HG02610 (cell line): ENCODE results near the gene SNRPB2.

Experiments used
- ATAC-seq: cut with Tn5 transposase; IDR thresholded peaks from one replicate; pipeline ENCODE4 v1.9.1; 2021; ENCODE audit warnings: mild to moderate bottlenecking, moderate library complexity; ENCODE audit not compliant: unreplicated experiment

SNRPB2 gene

DNA sequence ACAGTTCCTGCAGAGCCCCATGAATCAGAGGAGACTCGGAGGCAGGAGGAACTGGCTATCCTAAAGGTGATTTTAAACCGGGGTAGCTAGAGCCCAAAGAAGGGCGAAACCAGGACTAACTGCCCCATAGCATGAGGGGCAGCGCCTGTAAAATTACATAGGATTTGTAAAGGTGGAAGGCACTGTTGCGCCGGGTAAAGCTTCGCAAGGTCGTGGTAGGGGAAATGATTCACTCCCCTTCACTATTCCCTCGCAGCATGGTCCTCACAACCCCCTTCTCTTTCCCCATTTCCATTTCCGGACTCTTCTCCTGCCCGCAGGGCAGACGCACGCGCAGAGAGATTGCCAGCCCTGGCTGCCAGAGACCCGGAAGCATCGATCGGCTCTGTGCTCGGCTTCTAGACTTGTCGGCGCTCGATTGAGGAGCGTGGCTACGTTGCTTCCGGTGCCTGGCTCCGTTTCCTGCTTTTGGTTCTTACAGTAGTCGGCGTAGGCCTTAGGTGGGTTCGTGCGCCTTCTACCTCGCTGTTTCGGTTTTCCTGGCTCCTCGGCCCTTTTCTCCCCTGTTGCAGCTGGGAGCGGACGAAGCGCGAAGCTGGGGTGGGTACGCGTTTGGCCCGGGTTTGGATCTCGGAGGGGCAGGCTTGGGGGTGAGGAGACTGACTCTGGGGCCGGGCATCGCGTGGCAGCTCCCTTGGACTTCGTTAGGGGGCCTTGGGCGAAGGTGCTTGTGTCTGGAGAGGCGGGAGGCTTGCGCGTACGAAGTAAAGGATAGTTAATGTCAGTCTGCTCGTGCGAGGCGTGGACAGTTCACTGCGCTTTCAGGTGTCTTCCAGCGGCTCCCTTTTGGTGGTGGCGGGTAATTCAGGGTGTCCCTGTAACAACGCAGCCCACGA lies at the start of gene SNRPB2:
Gene SNRPB2, plus strand, starts transcription at position 462 of the 896 bp plus-strand sequence. CDS start 1,677 bp downstream, outside the sequence.
- peak; percentile 99 for ATAC-seq

DNA sequence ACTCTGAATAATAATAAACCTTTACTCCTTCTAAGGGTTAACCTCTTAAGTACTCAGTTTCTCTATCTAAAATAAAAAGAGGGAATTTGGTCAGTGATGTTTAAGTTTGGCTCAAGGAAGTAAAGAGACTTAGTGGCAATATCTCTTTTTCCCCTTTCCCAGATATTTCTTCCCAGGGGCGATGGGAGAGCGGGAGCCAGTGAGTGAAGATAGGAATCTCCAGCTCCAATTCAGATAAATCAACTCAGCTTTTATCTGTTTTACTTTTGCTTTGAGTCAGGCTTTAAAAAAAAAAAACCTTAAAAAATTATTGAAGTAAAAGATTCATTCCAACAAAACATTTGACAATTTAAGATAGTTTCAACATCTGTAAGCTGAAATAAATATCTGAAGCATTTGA lies 45.4 kb upstream of the SNRPB2 start:
- no peak for ATAC-seq

DNA sequence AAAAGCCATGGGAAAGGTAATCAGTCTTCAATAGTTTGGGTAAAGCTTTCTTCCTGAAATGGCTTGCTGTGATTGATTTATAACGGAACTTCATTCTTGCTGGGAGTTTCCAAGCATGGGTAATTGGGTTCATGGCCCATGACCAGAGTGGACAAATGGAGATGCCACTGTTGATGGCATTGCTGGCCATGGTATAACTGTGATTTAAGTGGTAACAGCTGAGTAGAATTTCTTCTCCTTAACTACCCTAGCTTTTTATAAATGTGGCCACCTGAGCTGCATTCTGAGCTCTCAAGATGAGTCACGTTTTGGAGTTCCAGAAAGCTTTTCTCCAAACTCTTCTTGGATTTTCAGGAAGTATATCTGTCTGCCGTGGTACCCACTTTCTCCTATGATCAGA lies 39.9 kb upstream of the SNRPB2 start:
- no peak for ATAC-seq

DNA sequence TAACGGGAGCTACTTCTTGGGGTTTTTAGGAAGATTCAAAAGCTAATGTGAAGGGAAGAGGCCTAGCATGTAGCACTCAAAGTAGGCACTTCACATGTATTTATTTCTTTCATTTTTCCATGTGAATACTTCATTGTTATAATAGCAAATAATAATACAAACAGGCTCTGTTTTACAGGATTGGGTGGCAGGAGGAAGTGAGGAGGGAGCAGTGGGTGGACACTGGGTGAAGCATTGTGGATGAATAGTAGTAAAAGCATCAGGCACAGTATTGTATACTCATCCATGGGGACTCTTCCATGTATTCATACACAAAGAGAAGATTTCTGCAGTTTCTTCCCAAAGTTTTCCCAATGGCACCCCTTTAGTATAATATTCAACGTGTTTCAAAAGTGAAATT lies 38.4 kb upstream of the SNRPB2 start:
- no peak for ATAC-seq

DNA sequence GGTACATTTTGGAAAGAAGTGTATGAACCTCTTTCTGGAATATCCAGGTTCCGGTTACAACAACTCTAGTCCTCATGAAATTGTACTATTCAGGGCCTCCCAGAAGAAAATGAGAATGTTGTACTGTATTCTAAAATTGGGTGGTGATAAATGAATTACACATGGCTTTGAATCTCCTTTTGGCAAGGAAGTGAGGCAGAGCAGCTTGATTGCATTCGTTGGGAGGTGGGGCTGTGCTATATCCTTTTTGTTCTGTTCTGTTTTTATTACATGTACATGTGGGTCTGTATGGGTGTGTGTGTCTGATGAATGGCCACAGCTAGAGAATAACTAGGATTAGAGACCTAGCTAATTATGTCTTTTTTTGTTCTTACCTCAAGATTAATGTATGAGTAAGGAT lies 37.8 kb upstream of the SNRPB2 start:
- no peak for ATAC-seq

- ATAC-seq = no peak
These were observed 37.4 kb upstream of the SNRPB2 start for GRCh38 chr20:16692442-16692841.

- no peak for ATAC-seq
These were observed 36.5 kb upstream of the SNRPB2 start for GRCh38 chr20:16693278-16693677.

- ATAC-seq = no peak
These were observed 35.7 kb upstream of the SNRPB2 start for GRCh38 chr20:16694161-16694560.

GRCh38 chr20:16695628-16696027 lies 34.2 kb upstream of the SNRPB2 start:
- no peak for ATAC-seq

- no peak for ATAC-seq
These were observed 30.5 kb upstream of the SNRPB2 start for GRCh38 chr20:16699293-16699692.

DNA sequence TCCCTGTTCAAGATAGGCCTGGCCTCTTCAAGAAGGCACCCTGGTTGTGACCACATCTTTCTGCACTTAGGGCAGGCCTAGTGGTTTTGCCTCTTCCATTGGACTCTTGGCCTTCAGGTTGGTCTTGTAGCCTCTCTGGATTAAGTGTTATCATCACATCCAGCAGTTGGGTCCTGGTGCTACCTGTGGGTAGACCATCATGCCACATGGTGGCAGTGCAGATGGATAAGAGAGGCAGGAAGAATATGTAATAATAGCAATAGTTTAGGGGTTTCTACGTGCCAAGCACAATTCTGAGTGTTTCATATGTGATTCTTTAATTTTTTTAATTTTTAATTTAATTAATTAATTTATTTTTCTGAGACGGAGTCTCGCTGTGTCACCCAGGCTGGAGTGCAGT lies 28.5 kb upstream of the SNRPB2 start:
- ATAC-seq = no peak

GRCh38 chr20:16703570-16703969 lies 26.3 kb upstream of the SNRPB2 start:
- ATAC-seq = no peak

DNA sequence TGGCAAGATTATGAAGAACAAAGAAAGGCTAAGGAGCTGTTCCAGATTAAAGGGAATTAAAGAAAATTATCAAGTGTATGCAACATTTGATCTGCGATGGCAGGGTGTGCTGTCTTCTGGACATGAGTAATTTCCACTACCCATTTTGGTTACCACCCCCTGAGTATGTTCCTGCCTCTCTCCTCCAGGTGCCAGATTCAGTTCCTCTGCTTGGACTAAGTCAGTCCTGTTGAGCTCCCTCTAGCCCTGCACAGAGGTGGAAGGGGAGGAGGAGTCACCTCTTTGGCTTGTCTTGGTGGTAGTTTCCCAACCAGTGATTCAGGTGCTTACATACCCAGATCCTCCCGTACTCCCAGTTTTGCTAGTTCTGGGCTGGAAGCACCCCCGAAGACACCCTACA lies 22.2 kb upstream of the SNRPB2 start:
- ATAC-seq = peak; percentile 57

DNA sequence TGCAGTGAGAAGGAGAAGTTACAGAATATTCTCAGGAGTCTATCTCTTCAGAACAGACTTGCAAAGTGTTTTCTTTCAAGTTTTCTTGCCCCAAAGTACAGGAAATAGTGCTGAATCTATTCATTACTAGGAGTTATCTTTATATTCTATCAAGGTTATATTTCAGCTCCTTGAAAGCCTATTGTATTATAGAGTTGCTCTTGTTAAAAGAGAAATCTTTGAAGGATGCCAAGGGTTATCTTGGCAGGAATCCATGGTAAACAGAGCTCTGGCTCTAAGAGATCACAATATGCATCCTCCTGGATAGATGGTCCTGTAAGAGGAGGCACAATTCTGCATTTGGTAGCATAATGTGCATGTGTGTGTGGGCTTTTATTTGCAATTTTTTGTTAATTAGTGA lies 21.2 kb upstream of the SNRPB2 start:
- no peak for ATAC-seq

DNA sequence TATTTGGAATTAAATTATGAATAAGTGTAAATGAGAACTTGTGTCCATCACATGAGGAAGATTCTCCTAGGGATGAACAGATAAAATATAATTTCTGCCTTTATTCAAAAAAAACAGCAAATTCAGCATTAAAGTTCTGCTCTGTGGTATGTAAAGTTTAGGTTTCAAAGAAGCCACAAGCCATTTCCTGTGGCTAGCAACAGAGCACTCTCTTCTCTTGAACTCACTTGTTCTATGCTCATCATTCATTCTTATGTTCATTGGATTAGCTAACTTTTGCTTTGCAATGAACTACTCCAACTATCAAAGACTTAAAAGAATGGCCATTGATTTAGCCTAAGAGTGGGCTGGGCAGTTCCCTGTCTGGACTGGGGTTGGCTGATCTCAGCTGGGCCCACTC lies 20.8 kb upstream of the SNRPB2 start:
- ATAC-seq = no peak

- ATAC-seq = no peak
These were observed 19.0 kb upstream of the SNRPB2 start for GRCh38 chr20:16710781-16711180.

- ATAC-seq = no peak
These were observed 18.1 kb upstream of the SNRPB2 start for GRCh38 chr20:16711661-16712258.

GRCh38 chr20:16712511-16712947 lies 17.3 kb upstream of the SNRPB2 start:
- no peak for ATAC-seq

DNA sequence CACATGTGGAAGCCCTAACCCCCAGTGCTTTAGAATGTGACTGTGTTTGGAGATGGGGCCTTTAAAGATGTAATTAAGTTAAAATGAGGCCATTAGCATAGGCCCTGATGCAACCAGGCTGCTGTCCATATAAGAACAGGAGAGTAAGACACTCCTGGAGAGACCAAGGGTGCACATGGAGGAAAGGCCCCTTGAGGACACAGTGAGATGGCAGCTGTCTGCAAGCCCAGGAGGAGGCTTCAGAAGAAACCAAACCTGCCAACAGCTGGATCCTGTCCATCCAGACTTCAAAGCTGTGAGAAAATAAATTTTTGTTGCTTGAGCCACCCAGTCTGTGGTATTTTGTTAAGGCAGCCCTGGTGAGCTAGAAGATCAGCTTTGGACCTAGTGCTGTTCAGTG lies 16.8 kb upstream of the SNRPB2 start:
- ATAC-seq = no peak

- no peak for ATAC-seq
These were observed 15.6 kb upstream of the SNRPB2 start for GRCh38 chr20:16714242-16714641.

DNA sequence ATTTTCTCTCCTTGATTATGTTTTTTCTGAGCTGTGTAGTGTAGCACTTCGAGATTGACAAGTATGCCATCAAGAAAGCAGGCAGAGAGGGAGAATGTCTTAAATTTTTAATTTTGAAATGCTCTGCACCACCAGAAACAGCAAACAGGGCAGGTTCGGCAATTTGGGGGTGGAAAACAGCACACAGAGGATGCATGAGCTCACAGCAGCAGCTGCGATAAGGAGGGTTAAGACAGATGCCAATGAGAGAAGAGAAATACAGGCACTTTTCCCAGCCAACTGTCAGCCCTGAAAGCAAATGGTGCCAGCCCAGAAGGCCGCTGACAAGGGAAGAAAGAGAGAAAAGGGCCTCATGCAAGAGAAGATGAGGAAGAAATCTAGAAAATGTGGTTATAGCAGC lies 15.1 kb upstream of the SNRPB2 start:
- ATAC-seq = no peak

DNA sequence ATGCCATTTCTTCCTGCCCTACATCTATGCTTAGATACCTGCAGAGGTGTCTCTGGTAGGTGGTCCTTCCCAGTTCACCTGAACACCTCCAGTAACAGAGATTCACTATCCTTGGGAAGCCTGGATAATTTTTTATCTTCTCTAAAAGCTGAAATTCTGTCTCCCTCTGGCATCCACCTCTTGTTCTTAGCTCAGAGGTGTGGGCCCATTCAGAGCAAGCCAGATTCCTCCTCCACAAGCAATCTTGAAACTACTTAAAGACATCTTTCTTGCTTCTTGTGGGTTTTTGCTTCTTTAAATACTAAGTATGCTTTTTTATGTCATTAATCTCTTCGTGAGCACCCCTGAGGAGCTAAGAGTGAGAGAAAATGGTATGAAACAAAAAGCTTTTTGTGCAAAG lies 10.4 kb upstream of the SNRPB2 start:
- ATAC-seq = no peak
